HG03457 (cell line): ENCODE data around the gene ARHGAP26.

ENCODE experiments used
- ATAC-seq: cut with Tn5 transposase; IDR thresholded peaks from one replicate; pipeline ENCODE4 v1.9.1; 2021; ENCODE audit warnings: moderate number of reproducible peaks; ENCODE audit not compliant: unreplicated experiment

The ARHGAP26 gene

GRCh38 chr5:143151056-143151700 lies 381.0 kb downstream of the ARHGAP26 start:
- no peak for ATAC-seq

GRCh38 chr5:143152445-143152844 lies 382.3 kb downstream of the ARHGAP26 start:
- no peak for ATAC-seq

DNA sequence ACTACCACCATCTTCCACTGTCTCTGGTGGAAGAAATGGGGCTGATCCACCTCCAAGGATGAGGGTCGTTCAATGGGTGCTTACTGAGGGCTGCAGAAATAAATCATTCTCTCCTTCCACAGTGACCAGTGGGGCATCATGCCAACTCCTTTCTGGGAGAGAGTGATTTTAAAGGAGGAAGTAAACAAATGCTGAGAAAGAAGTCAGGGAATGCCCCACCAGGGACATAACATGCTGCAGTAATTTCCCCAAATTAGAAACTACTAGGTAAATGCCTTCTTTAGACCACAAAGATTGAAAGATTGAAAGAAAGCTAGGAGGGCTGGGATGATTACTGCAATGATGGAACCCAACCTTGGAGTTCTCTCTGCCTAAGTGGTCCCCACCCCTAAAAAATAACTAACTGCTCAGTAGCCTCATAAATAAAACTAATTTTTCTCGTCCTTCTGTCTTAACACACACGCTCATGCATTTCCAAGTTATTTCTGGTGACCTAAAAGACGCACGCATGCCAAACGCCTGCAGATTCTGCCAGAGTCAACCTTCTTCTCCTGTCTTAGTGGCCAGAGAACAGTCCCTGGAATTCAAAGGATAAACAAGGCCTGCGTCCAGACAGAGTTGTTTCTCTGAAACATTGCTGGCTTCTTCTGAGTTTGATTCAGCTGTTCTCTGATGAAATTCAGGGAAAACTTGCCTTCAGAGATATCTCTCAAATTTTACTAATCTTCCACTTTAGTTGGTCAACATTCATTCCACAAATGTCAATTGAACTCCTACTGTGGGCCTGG lies 383.3 kb downstream of the ARHGAP26 start:
- no peak for ATAC-seq

- no peak for ATAC-seq
Measured at GRCh38 chr5:143154510-143155370, 384.6 kb downstream of the ARHGAP26 start.

- no peak for ATAC-seq
Measured at GRCh38 chr5:143155455-143155854, 385.3 kb downstream of the ARHGAP26 start.

GRCh38 chr5:143156086-143156485 lies 385.9 kb downstream of the ARHGAP26 start:
- ATAC-seq = no peak

- no peak for ATAC-seq
Measured at GRCh38 chr5:143156572-143156971, 386.4 kb downstream of the ARHGAP26 start.

DNA sequence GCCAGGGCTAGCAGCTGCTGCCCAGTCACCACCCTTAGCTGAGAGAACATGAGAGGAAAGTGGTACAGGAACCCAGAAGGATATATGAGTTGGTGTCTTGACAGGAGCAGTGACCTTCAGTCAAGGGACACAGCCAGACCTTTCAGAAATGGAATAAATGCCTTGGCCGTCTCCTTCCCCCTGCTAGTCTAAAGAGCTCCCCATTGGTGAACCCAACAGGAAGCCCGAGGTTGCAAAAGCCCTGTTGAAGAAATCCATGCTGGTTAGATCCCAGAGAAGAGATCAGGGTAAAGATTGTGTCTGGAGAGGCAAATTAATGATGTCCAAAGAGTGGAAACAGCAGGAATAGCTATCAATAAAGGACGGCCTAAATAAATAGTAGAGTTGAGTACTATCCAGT lies 388.9 kb downstream of the ARHGAP26 start:
- no peak for ATAC-seq

GRCh38 chr5:143161885-143162540 lies 391.8 kb downstream of the ARHGAP26 start:
- ATAC-seq = no peak

DNA sequence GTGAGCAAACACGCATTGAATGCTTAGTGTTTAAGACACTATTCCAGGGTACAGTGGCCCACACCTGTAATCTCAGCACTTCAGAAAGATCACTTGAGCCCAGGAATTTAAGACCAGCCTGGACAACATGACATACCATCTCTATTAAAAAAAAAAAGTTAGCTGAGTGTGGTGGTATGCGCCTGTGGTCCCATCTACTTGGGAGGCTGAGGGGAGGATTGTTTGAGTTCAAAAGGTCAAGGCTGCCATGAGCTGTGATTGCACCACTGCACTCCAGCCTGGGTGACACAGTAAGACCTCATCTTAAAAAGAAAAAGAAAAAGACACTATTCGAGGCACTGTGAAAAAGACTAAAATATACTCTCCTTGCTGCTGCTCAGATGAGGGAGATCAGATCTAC lies 392.6 kb downstream of the ARHGAP26 start:
- no peak for ATAC-seq

DNA sequence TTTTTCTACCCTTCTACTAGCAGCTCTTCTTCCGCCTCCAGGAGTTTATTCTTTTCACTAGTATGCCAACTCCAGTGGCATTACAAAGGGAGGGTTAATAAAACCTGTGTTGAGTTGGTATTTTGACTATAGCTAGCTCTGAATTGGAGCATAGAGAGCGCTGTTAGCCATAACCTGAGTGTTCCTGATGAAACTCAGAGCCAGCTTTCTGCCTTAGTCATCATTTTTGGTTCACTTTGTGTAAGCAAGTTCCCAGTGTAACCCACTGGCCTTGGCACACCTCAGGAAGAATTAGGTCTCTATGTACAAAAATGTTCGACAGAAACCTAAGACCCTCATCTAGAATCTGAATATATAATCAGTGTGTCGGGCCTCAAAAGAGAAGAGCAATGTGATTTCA lies 394.4 kb downstream of the ARHGAP26 start:
- ATAC-seq = no peak

DNA sequence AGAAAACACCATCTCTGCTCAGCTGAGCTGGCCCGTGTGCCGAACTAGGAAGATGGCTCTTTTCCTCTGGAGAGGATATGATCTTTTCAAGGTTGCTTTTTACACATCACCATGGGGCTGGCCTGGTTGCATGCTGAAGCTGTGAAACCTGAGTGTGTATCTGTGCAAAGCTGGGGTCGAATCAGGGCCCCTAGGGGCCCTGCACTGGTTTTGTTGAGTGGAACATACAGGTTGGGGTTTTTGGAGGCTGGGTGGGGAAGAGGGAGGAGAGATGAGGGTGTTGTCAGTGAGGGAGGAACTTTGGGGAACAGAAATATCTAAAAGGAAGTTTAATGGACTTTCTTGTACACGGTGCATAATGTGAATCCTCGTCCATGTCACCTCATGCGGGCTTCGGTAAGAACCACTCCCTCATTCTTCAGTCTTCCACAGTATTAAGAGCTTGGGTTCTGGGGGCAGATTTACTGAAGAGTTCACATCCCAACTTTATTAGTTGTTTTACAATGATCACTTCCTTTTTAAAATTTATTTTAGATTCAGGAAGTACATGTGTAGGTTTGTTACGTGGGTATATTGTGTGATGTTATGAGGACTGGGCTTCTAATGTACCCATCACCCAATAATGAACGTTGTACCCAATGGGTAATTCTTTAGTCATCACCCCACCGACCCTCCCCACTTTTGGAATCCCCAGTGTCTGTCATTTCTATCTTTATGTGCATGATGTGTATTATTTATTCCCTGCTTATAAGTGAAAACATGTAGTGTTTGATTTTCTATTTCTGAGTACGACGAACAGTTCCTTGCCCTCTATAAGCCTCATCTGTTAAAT lies 395.1 kb downstream of the ARHGAP26 start:
- ATAC-seq = no peak

DNA sequence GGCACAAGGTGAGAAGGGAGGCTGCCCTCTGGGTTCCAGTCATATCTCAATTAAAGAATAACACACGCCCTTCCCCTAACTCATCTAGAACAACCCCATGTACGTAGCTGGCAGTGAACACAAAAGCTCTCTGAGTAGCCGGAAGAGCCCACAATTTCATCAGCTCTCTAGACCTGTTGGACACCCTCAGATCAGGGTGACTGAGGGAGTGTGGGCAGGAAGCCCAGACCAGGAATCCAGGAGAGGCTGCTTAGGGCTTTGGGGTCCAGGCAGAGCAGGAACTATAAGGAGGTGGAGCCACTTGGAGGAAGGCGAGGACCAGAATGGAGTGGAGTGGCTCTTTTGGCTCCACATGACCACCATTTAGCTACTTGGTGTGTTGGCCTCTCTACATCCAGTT lies 395.9 kb downstream of the ARHGAP26 start:
- no peak for ATAC-seq

GRCh38 chr5:143166661-143167420 lies 396.7 kb downstream of the ARHGAP26 start:
- peak; percentile 68 for ATAC-seq

DNA sequence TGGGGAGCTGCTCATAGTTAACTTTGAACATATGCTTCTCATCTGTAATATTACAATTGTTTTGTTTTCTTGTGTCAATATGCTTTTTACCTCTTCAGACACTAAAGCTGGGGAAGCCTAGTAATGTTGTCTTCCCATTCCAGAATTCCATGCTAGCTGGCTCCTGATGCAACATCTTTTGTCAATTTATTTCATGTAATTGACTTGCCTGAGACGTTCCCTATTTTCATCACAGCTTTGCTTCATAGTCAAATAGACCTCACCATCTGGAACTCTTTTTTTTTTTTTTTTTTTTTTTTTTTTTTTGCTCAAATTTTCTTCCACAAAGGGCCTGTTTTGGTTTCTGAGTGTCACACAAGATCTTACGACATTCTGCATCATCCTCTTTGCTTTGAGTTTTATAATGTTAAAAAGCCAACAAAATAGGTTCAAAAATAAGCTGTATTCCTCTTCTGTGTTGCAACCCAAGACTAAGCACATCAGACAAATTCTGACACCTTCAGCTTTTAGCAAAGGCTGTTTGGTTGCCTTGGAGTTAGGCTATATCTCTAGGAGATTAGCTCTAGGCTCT lies 398.1 kb downstream of the ARHGAP26 start:
- ATAC-seq = no peak

GRCh38 chr5:143168921-143169810 lies 399.0 kb downstream of the ARHGAP26 start:
- no peak for ATAC-seq

- no peak for ATAC-seq
Measured at GRCh38 chr5:143170104-143170503, 399.9 kb downstream of the ARHGAP26 start.

DNA sequence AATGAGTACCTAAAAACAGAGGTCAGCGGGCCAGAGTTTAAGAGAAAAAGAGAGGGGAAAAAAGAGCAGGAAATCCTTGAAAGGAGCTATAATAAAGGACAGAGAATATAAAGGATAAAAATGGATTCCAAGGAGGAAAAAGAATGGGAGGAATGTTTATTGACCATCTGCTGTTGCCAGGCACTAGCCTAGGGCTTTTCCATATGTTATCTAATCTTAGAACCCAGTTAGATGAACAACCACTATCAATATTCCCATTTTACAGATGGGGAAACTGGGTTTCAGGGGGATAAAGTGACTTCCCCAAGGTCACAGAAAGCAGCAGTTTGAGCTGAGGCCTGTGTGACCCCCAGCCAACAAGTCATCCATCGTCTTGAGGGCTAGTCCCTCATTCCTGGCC lies 400.8 kb downstream of the ARHGAP26 start:
- ATAC-seq = no peak
